SK-MEL-5 (cell line): Measurements from ENCODE around the gene UTP3. TPM values are rescaled to one million over a fixed set of nuclear protein-coding genes. Genes with fewer than 3 reads are reported as not detected.
"Not testable (repeated sequence)": the region's sequence is repeated elsewhere in the genome, so short reads cannot be mapped to it uniquely, and the experiment has no call there.

ENCODE experiments used
- DNase-seq: peaks from one replicate; pipeline ENCODE4 v3.0.0-alpha.2; 2016; ENCODE audit warnings: low read depth, low spot score
- in situ Hi-C: cut with HindIII; loops from 2 replicates; pipeline ENCODE4 v1.10.0; 2016; ENCODE audit warnings: low sequenced_read_pairs, high pct_unique_total_duplicates, low pct_unique_long_range_greater_than_20kb
- polyA plus RNA-seq, 2 experiments: library from polyadenylated mRNA; depleted of rRNA; stranded (reverse); fragments of >200 nt; gene quantifications; 2 replicates each; pipeline ENCODE4 v1.2.3, GENCODE V29; 2015
- total RNA-seq: library from RNA; depleted of rRNA; stranded (reverse); fragments of >200 nt; shearing (Covaris generic); gene quantifications from 2 replicates; pipeline ENCODE4 v1.2.3, GENCODE V29; 2014; rRNA removed

UTP3 gene
- 20.8 and 22.7 TPM in 2 replicates for total RNA-seq
- polyA plus RNA-seq (2015; cell fraction: cytosol; rRNA removed), result 33.5 and 41.1 TPM in 2 replicates
- polyA plus RNA-seq (2015; cell fraction: nucleus; rRNA removed), result 22.6 and 25.4 TPM in 2 replicates

GRCh38 chr4:70687821-70688794 lies at the start of gene UTP3:
UTP3 (plus strand) TSS chr4:70688532; CDS start chr4:70688678, 146 bp downstream.
- in situ Hi-C loops, result no loop called here
- DNase-seq, result peak; percentile 98

DNA sequence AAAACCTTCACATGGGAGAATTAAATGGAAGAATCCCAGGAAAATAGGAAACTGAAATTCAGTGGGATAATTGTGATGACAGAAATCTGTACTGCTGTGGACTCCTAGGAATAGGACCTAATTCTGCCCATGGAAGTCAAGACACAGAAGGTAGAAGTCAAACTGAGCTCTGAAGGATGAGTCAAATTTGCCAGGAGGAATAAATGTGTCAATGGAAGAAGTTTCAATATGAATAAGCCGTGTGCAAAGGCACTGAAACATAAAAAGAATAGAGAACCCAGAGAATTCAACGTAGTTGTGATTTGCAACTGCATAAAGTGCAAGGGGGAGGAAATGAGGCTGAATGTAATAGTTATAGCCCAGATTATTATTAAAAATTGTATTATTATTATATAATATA lies 48.1 kb upstream of the UTP3 start:
- no peak for DNase-seq
- in situ Hi-C loops, result no loop called here

- DNase-seq, in situ Hi-C loops: not testable (repeated sequence)
These were observed 37.6 kb upstream of the UTP3 start for GRCh38 chr4:70650741-70651140.

DNA sequence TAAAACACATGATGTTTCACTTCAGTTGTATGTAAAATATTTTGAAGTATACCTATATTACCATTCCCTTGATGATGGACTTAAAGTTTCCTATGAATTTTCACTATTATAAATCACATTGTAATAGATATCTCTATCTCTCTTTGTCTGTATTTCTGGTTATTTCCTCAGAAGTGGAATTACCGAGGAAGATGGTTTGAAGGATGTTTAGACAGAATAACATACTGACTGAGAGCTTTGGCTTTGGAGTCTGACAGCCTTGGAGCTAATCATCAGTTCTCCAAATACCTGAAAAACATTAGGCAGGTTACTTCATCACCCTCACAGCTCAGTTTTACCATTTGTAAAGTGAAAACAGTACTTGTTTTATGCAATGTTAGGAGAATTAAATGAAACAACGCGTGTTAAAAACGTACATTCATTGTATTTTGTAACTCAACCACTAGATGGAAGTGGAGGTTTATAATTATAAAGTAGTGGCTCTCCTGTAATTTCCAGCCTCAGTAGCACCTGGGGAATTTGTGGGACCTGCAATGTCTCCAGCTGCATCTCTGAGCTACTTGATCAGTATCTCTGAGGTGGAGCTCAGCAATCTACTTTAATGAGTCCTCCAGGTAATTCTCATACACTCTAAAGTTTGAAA lies 36.3 kb upstream of the UTP3 start:
- in situ Hi-C loops, result no loop called here
- peak; percentile 45 for DNase-seq

GRCh38 chr4:70654605-70655011 lies 33.7 kb upstream of the UTP3 start:
- in situ Hi-C loops, result no loop called here
- DNase-seq, result no peak

DNA sequence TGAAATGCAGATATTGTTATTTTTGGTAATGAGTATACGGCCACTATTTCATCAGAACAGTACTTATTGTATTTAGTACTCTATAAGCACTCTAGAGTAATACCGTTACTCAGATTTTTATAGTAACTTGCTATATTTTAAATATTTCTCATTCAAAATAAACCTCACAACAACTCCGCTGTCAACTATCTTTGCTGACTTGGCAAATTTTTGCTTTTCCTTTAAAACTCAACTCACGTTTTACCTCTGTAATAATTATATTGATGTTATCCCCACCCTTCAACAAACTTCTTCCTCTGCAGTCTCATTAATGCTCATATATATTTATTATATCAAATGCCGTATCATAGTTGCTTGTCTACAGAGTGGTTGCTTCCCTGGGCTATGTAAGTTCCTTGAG lies 31.0 kb upstream of the UTP3 start:
- DNase-seq, result no peak
- in situ Hi-C loops, result no loop called here

GRCh38 chr4:70658418-70658817 lies 29.9 kb upstream of the UTP3 start:
- DNase-seq, result no peak
- in situ Hi-C loops, result no loop called here

GRCh38 chr4:70660106-70660505 lies 28.2 kb upstream of the UTP3 start:
- in situ Hi-C loops, result no loop called here
- DNase-seq, result no peak

DNA sequence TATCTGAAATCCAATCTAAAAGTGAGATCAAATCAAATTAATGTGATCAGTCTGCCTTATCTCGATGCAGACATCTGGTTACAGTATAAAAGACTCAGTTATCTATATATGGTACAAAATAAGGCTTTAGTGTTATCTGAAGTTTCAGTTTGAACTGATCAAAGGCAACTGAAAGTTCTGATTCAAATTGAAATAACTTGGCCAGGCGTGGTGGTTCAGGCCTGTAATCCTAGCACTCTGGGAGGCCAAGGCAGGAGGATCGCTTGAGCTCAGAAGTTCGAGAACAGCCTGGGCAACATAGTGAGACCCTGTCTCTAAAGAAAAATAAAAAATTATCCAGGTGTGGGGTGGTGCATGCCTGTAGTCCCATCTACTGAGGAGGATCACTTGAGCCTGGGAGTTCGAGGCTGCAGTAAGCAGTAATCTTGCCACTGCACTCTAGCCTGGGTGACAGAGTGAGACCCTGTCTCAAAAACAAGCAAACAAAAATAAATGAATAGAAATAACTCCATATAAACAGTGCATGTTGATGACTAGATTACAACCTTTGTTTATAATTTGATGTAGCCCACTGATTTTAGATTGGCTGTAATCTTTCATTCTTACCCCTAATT lies 26.9 kb upstream of the UTP3 start:
- DNase-seq, in situ Hi-C loops: not testable (repeated sequence)

DNA sequence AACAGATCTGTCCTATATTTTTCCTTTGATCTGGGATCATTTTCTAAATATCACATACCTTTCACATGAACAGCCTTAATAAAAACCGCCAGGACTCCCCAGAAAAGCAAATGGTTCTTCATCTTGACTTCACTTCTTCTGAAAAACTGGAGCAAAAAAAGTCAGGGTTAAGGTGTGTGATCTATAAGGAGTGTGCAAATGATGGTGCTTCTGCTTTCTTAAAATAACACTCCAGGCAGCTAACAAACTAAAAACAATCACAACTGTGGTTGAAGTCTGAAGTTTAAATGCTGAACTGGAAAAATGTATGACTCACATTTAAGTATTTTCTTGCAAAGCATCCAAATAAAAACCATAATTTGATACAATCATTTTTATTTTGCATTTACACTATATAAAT lies 22.0 kb upstream of the UTP3 start, which contains the start of gene JCHAIN:
JCHAIN (minus strand) TSS at position 140 of the 400 bp plus-strand sequence; CDS start at position 122, 18 bp downstream.
- no peak for DNase-seq
- in situ Hi-C loops, result no loop called here

DNA sequence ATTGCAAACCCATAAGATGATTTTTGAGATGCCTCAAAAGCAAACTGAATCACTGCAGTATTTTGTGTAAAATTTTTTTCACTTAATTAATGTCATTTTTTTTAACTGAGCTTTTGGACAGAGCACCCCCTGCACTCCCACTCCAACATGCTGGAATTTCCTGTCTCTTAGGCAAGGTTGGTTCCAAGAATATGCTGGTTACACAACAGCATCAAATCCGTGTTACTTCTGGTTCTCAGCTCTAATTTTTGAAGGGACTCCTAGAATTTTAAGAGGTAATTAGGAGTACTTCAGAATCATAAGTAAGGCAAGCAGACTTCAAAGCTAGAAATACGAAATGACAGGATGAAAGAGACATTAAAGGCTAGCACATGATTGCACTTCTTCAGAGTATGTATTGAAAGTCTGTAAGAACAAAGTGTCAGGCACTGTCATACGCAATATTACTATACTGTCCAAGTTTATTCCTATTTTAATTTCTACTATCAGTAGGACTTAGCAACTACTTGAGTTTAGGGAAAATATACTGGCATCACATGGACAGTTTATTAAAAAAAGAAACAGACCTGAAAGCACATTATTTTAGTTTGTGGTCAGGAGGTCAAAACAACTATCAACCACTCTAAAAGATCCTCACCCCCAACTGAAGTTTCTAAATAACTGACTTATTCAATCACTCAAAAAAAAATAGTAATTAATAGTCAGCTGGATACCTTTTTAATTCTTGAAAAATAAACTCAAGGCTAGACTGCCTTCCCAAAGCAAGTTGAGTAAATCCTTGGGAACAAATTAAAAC lies 20.4 kb upstream of the UTP3 start:
- in situ Hi-C loops, result no loop called here

GRCh38 chr4:70670332-70671014 lies 17.9 kb upstream of the UTP3 start:
- no peak for DNase-seq
- in situ Hi-C loops, result no loop called here

More for the DNA sequence above, 20.4 kb upstream of the UTP3 start:
- DNase-seq, result no peak

GRCh38 chr4:70671091-70671490 lies 17.2 kb upstream of the UTP3 start:
- in situ Hi-C loops, result no loop called here
- DNase-seq, result no peak

- in situ Hi-C loops, result no loop called here
- no peak for DNase-seq
These were observed 14.1 kb upstream of the UTP3 start for GRCh38 chr4:70674191-70674590.

- in situ Hi-C loops, result no loop called here
These were observed 13.6 kb upstream of the UTP3 start for GRCh38 chr4:70674731-70675130.

DNA sequence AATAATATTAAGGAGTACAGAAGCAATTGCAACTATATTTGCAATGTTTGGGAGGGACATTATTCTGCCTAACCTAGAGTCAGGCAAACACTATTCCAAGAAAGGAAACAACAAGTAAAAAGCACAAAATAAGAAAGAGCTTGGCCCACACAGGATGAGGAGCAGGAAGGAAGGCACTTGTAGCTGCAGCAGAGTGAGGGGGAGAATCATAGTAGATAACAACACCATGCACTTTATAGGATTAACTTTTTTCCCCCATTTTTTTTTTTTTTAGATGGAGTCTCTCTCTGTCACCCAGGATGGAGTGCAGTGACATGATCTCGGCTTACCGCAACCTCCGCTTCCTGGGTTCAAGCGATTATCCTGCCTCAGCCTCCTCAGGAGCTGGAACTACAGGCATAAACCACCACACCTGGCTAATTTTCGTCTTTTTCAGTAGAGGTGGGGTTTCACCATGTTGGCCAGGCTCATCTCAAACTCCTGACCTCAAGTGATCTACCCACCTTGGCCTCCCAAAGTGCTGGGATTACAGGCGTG lies 11.7 kb upstream of the UTP3 start:
- DNase-seq, result no peak
- in situ Hi-C loops, result no loop called here

More at GRCh38 chr4:70674731-70675130, 13.6 kb upstream of the UTP3 start:
- no peak for DNase-seq
